Gastrocnemius medialis (tissue), 4 donors: ENCODE measurements around the gene STUB1. TPM values are rescaled to one million over a fixed set of nuclear protein-coding genes. Genes with fewer than 3 reads are reported as not detected.

Experiments used
- ATAC-seq, 2 donors: fragments of 150-250 bp; one replicate each; pipeline ENCODE4 v1.9.1; 2016
- DNase-seq, 2 donors: peaks; one replicate each; pipeline ENCODE4 v3.0.0-alpha.2; 2019
- H3K27ac ChIP-seq, 4 donors: fragments of 200-600 bp; sonication (generic); 1 replicate in 1 of 4; 2 replicates in 3 of 4; pipeline ENCODE4 v1.5.1; 2016 to 2018; ENCODE audit warnings: mild to moderate bottlenecking in 2 of 4, moderate library complexity in 1 of 4
- H3K27me3 ChIP-seq, 3 donors: fragments of 200-600 bp; sonication (generic) in 2 of 3; 1 replicate in 1 of 3; 2 replicates in 2 of 3; pipeline versions ENCODE4 v1.5.1 to v1.6.0; 2016 to 2019; ENCODE audit warnings: mild to moderate bottlenecking in 1 of 3, moderate library complexity in 1 of 3
- H3K36me3 ChIP-seq, 2 donors: fragments of 200-600 bp; sonication (generic) in 1 of 2; one replicate each; pipeline ENCODE4 v1.5.1; 2017 to 2018
- H3K4me1 ChIP-seq, 2 donors: fragments of 200-600 bp; sonication (generic) in 1 of 2; one replicate each; pipeline ENCODE4 v1.5.1; 2016 to 2017; ENCODE audit warnings: mild to moderate bottlenecking in 2 of 2
- H3K4me3 ChIP-seq, 4 donors: fragments of 200-600 bp; sonication (generic) in 3 of 4; 1 replicate in 1 of 4; 2 replicates in 3 of 4; pipeline ENCODE4 v1.5.1; 2016 to 2019; ENCODE audit warnings: mild to moderate bottlenecking in 2 of 4
- H3K9me3 ChIP-seq, 3 donors: fragments of 200-600 bp; sonication (generic) in 2 of 3; 1 replicate in 1 of 3; 2 replicates in 2 of 3; pipeline ENCODE4 v1.5.1; 2016 to 2019
- POLR2A ChIP-seq, 2 donors: fragments of 450-650 bp; IDR thresholded peaks; one replicate each; pipeline ENCODE4 v1.6.1; 2017; ENCODE audit warnings: antibody characterized with exemption in 2 of 2, mild to moderate bottlenecking in 2 of 2, moderate library complexity in 2 of 2
- in situ Hi-C, 4 donors: fragments of 200-750 bp; cut with MboI; loops; one replicate each; pipeline versions ENCODE4 v1.15.0 to v1.8.0; 2017; ENCODE audit warnings: low sequenced_read_pairs in 4 of 4
- intact Hi-C: fragments of 100-400 bp; cut with DNase I; formaldehyde crosslinking; loops from one replicate; pipeline ENCODE4 v1.15.1; 2023; ENCODE audit warnings: low total_unique reads
- total RNA-seq, 4 donors: library from RNA; depleted of rRNA; stranded (reverse); fragments of >200 nt; gene quantifications; one replicate each; pipeline versions ENCODE4 v1.1.0 to v1.2.3, GENCODE V29; 2016
- TF ChIP-seq, protein P1 (sequence below), 5 experiments: fragments of 450-650 bp in 3 of 5; fragments of 200-600 bp in 2 of 5; sonication (generic) in 2 of 5; IDR thresholded peaks in 4 of 5; conservative IDR thresholded peaks in 1 of 5; 1 replicate in 4 of 5; 2 replicates in 1 of 5; pipeline ENCODE4 v1.5.1; 2016 to 2019; ENCODE audit warnings: antibody characterized with exemption in 5 of 5, mild to moderate bottlenecking in 3 of 5, moderate library complexity in 3 of 5

STUB1 gene
- total RNA-seq, 4 donors from 2014 or later = 144 to 229 (median 204) TPM

DNA sequence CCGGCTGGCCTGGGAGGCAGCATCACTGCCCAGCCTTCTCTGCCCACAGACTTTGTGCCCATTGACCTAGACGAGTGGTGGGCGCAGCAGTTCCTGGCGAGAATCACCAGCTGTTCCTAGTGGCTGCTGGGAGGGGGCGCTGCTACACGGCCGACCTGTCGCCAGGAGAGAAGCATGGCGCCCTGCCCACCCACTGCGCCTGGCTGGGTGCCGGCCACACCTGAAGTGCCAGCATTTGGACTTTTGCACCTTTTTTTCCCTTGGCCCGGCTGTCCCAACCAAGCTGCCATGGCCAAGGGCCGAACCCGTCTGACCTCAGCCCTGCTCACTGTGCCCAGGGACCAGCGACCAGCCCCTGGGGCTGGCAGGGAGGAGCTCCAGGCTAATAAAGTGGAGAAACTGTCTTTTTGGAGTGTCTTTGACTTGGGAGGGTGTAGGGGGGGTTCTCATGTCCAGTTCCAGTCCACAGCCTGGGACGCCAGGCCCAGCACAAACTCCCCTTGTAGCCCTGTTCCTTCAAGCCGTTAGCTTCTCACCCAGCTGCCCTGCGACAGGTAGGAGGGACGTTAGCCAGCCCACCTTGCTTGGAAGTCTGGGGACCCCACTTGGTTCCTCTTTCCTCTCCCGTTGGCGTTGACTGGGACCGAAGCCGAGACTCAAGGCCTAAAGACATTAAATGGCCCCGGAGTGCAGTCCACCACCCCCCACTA is 32.0 kb upstream of the STUB1 start:
- Histone ChIP-seq H3K4me1 (peaks cover 40 to 63% of the 10 kb centered on the region in 2 donors), H3K27ac (peak overlapping the region; percentile 87 to 97 (median 96)), H3K27me3 (no peaks in the 10 kb centered on the region), H3K36me3 (no peaks in the 10 kb centered on the region), H3K9me3 (no peaks in the 10 kb centered on the region), H3K4me3 (peak overlapping the region; percentile 61 to 78 (median 65))
- peak; percentile 13 to 34 for ATAC-seq
- in situ Hi-C loops (no loop called here), intact Hi-C loops (loop anchor here (10.0 kb wide), 1 partner anchor 413 kb away; the partner anchor contains the start of gene FAM234A)
- TF ChIP-seq, protein P1, sequence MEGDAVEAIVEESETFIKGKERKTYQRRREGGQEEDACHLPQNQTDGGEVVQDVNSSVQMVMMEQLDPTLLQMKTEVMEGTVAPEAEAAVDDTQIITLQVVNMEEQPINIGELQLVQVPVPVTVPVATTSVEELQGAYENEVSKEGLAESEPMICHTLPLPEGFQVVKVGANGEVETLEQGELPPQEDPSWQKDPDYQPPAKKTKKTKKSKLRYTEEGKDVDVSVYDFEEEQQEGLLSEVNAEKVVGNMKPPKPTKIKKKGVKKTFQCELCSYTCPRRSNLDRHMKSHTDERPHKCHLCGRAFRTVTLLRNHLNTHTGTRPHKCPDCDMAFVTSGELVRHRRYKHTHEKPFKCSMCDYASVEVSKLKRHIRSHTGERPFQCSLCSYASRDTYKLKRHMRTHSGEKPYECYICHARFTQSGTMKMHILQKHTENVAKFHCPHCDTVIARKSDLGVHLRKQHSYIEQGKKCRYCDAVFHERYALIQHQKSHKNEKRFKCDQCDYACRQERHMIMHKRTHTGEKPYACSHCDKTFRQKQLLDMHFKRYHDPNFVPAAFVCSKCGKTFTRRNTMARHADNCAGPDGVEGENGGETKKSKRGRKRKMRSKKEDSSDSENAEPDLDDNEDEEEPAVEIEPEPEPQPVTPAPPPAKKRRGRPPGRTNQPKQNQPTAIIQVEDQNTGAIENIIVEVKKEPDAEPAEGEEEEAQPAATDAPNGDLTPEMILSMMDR (IDR thresholded peaks at IDR 0.05 in 4 of 5, conservative IDR thresholded peaks at IDR 0.05 in 1 of 5) = peak in 3 of 5 experiments; percentile 27 to 55 (median 40)
- no peak for TF ChIP-seq POLR2A (IDR thresholded peaks at IDR 0.05)
- DNase-seq = peak in 1 of 2 donors; percentile 64

DNA sequence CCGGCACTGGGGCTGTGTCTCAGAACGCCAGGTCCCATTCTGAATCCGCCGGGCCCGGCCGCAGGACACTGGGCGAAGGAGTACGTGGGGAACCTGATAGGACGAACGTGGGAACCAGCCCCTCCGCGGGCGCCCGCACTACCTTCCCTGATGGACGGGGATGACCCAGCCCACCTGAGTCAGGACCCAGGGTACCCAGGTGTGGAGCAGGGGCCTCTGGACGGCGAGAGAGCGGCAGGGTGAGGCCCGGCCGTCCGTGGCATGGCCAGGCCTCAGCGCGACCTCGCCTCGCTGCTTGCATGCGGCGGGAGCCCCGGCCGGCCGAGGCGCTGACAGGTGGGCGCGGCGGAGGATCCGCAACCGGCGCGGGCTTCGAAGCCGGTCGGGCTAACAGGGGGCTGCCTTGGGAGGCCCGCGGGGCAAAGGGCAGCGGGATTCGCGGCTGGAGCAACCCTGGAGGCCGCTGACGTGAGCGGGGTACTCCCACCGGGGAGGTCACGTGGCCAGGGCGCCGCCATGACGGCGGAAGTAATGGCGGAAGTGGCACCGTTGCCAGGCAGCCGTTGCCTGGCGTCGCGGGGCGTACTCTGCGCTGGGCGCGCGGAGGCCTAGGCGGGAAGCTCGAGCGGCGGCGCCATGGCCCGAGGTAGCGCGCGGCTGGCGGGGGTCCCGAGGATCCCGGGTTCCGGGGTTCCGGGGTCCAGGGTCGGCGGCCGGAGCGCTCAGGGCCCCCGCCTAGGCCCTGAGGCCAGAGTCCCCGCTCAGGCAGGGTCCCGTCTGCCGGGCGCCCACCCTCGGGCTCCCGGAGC is 31.2 kb upstream of the STUB1 start, which contains the start of gene WDR90:
WDR90 (plus strand) TSS at position 585 of the 809 bp plus-strand sequence; CDS start at position 637, 52 bp downstream.
- Histone ChIP-seq H3K4me1 (peaks cover 35 to 55% of the 10 kb centered on the region in 2 donors), H3K9me3 (no peaks in the 10 kb centered on the region)
- intact Hi-C loops = loop anchor here (1.0 to 10.0 kb wide), 2 partner anchors 11 to 414 kb away; partner anchors contain the start of gene FAM234A

DNA sequence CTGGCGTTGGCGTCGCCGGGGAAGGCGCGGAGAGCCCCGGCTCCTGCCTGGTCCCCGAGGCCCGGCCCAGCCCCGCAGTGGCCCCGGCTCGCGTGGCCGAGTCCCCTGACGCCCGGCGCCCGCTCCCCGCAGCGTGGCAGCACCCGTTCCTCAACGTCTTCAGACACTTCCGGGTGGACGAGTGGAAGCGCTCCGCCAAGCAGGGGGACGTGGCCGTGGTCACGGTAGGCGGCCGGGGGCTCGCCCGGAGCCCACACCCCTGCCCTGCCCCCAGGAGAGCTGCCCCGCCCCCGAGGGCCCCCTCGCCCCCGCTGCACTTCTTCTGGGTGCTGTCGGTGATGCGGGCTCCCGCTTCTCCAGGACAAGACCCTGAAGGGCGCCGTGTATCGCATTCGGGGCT is 30.6 kb upstream of the STUB1 start:
- intact Hi-C loops = loop anchor here (1.0 to 10.0 kb wide), 2 partner anchors 11 to 415 kb away; partner anchors contain the start of gene FAM234A
- Histone ChIP-seq H3K4me3 (peak overlapping the region; percentile 61 to 78 (median 65)), H3K36me3 (no peaks in the 10 kb centered on the region), H3K9me3 (no peaks in the 10 kb centered on the region), H3K27ac (peak overlapping the region in 3 of 4 donors; percentile 87 to 97 (median 95)), H3K4me1 (peaks cover 35 to 49% of the 10 kb centered on the region in 2 donors), H3K27me3 (no peaks in the 10 kb centered on the region)
- TF ChIP-seq, protein P1 (IDR thresholded peaks at IDR 0.05 in 4 of 5, conservative IDR thresholded peaks at IDR 0.05 in 1 of 5) = no peak
- no peak for TF ChIP-seq POLR2A (IDR thresholded peaks at IDR 0.05)
- DNase-seq (no peak), ATAC-seq (no peak)
- in situ Hi-C loops = no loop called here

More for the DNA sequence above, 31.2 kb upstream of the STUB1 start, which contains the start of gene WDR90:
- in situ Hi-C loops = no loop called here
- H3K4me3 ChIP-seq = peak within 1 kb of the TSS; percentile 61 to 78 (median 65)
- H3K36me3 ChIP-seq = no peaks in the 10 kb centered on the region
- peak; percentile 85 for ATAC-seq
- no peaks in the 10 kb centered on the region for H3K27me3 ChIP-seq
- peak; percentile 84 to 88 for DNase-seq
- peak; percentile 60 to 70 for TF ChIP-seq POLR2A (IDR thresholded peaks at IDR 0.05)
- TF ChIP-seq, protein P1 (IDR thresholded peaks at IDR 0.05 in 4 of 5, conservative IDR thresholded peaks at IDR 0.05 in 1 of 5) = no peak
- peak within 1 kb of the TSS; percentile 87 to 97 (median 96) for H3K27ac ChIP-seq

DNA sequence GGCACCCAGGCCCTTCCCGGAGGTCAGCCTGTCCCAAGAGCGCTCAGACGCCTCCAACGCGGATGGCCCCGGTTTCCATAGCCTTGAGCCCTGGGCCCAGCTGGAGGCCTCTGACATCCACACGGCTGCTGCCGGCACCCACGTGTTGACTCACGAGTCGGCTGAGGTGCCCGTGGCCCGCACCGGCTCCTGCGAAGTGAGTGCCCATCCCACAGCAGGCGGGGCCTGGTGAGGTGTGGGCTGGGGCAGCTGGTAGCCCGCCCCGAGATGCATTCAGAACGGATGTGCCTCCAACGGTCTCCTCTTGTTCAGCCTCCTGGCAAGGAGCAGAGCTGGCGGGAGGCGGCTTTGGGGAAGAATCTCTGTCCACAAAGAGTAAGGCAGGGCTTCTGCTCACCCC is 28.4 kb upstream of the STUB1 start:
- Histone ChIP-seq H3K36me3 (no peaks in the 10 kb centered on the region), H3K4me3 (no peak overlapping the region), H3K27me3 (no peaks in the 10 kb centered on the region), H3K9me3 (no peaks in the 10 kb centered on the region), H3K27ac (no peak overlapping the region), H3K4me1 (peaks cover 20 to 27% of the 10 kb centered on the region in 2 donors)
- DNase-seq = no peak
- in situ Hi-C loops (no loop called here), intact Hi-C loops (no loop called here)
- no peak for ATAC-seq
- TF ChIP-seq, protein P1 (IDR thresholded peaks at IDR 0.05 in 4 of 5, conservative IDR thresholded peaks at IDR 0.05 in 1 of 5) = no peak
- TF ChIP-seq POLR2A (IDR thresholded peaks at IDR 0.05) = no peak
